Activated CD8-positive, alpha-beta memory T cell treated with anti-CD3 and anti-CD28 coated beads, Interleukin-2, amount 50 U/mL, for 4 hours (primary cell): ENCODE measurements around the gene DCUN1D3.
"Not testable (repeated sequence)": the region's sequence is repeated elsewhere in the genome, so short reads cannot be mapped to it uniquely, and the experiment has no call there.

ENCODE experiments used
- DNase-seq: peaks from one replicate; pipeline ENCODE4 v3.0.0-alpha.2; 2020

The DCUN1D3 gene

GRCh38 chr16:20860995-20861394 lies 39.2 kb downstream of the DCUN1D3 start:
- not testable (repeated sequence) for DNase-seq

GRCh38 chr16:20860361-20860760 lies 39.8 kb downstream of the DCUN1D3 start:
- no peak for DNase-seq

- no peak for DNase-seq
Measured at GRCh38 chr16:20859699-20860098, 40.5 kb downstream of the DCUN1D3 start.

GRCh38 chr16:20859229-20859628 lies 40.9 kb downstream of the DCUN1D3 start:
- no peak for DNase-seq

GRCh38 chr16:20857281-20857680 lies 42.9 kb downstream of the DCUN1D3 start:
- no peak for DNase-seq

- no peak for DNase-seq
Measured at GRCh38 chr16:20854963-20855362, 45.2 kb downstream of the DCUN1D3 start.

GRCh38 chr16:20853981-20854620 lies 46.1 kb downstream of the DCUN1D3 start:
- DNase-seq = no peak

GRCh38 chr16:20853143-20853542 lies 47.0 kb downstream of the DCUN1D3 start:
- DNase-seq = no peak

GRCh38 chr16:20851601-20852000 lies 48.6 kb downstream of the DCUN1D3 start:
- no peak for DNase-seq

- DNase-seq = no peak
Measured at GRCh38 chr16:20850981-20851380, 49.2 kb downstream of the DCUN1D3 start.

- peak; percentile 69 for DNase-seq
Measured at GRCh38 chr16:20849589-20850390, 50.4 kb downstream of the DCUN1D3 start.

- no peak for DNase-seq
Measured at GRCh38 chr16:20847550-20847949, 52.6 kb downstream of the DCUN1D3 start.

- DNase-seq = no peak
Measured at GRCh38 chr16:20846551-20846950, 53.6 kb downstream of the DCUN1D3 start.

- DNase-seq = no peak
Measured at GRCh38 chr16:20846030-20846429, 54.1 kb downstream of the DCUN1D3 start.

- DNase-seq = no peak
Measured at GRCh38 chr16:20844588-20844987, 55.6 kb downstream of the DCUN1D3 start.

- DNase-seq = no peak
Measured at GRCh38 chr16:20844054-20844453, 56.1 kb downstream of the DCUN1D3 start.

GRCh38 chr16:20839504-20839903 lies 60.7 kb downstream of the DCUN1D3 start:
- no peak for DNase-seq

GRCh38 chr16:20838240-20838639 lies 61.9 kb downstream of the DCUN1D3 start:
- DNase-seq = no peak

- DNase-seq = no peak
Measured at GRCh38 chr16:20833086-20833485, 67.1 kb downstream of the DCUN1D3 start.

GRCh38 chr16:20830372-20830771 lies 69.8 kb downstream of the DCUN1D3 start:
- no peak for DNase-seq

- DNase-seq = no peak
Measured at GRCh38 chr16:20829536-20829935, 70.6 kb downstream of the DCUN1D3 start.

GRCh38 chr16:20826039-20826566 lies 74.1 kb downstream of the DCUN1D3 start:
- no peak for DNase-seq

GRCh38 chr16:20822521-20823325 lies 77.4 kb downstream of the DCUN1D3 start:
- no peak for DNase-seq
